ENCODE data around the gene SHPK. TPM values are rescaled to one million over a fixed set of nuclear protein-coding genes. Genes with fewer than 3 reads are reported as not detected.

SHPK gene
- total and polyA plus RNA-seq, 9 of the 15 experiments (the other 6 are each of a cell fraction or from before 2014, with no cell fraction given): 2.5 to 16.3 (median 11.8) TPM

DNA sequence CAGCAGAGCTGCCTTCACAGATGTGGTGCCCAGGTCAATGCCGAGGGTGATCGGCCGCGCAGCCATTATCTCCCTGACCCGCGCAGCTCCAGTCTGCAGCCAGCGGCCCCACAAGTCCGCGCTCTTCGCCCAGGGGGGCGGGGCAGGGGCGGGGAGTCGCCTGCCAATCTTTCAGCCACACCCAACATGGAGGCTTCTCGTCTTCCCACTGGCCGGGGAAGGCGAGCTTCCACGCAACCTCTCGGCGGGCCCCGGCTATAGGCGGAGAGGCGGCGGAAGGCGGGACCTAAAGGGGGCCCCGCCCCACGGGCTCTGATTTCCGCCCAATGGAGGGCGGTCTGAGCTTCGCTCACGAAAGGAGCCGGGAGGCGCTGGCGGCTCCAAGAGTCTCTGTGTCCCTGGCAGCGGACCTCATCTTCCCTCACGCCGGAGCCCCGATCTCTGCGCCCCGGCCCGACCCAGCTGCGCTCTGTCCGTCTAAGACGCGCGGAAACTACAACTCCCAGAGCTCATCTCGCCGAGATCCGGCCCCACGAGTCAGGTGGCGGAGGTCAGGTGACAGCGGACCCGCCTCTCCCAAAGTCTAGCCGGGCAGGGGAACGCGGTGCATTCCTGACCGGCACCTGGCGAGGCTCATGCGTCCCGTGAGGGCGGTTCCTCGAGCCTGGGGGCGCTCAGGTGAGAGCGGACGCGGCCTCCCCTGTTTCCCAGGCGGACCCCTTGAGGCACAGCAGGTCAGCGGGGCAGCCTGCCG is at the start of gene SHPK, which contains the start of gene CTNS (continued):
- TF ChIP-seq, protein P1, sequence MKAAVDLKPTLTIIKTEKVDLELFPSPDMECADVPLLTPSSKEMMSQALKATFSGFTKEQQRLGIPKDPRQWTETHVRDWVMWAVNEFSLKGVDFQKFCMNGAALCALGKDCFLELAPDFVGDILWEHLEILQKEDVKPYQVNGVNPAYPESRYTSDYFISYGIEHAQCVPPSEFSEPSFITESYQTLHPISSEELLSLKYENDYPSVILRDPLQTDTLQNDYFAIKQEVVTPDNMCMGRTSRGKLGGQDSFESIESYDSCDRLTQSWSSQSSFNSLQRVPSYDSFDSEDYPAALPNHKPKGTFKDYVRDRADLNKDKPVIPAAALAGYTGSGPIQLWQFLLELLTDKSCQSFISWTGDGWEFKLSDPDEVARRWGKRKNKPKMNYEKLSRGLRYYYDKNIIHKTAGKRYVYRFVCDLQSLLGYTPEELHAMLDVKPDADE (conservative IDR thresholded peaks at IDR 0.05; ENCODE audit: control insufficient read depth, low read depth, low read length): peak; percentile 98
- TF ChIP-seq NR3C1 (CRISPR knock-in tag; IDR thresholded peaks at IDR 0.05) (no peak), TAF15 (IDR thresholded peaks at IDR 0.05; ENCODE audit: low read depth, low read length) (no peak), STAT5A (IDR thresholded peaks at IDR 0.05; ENCODE audit: borderline replicate concordance, low read length) (no peak), GABPA (tag; conservative IDR thresholded peaks at IDR 0.05; ENCODE audit: low read depth) (peak; percentile 93), MCM2 (IDR thresholded peaks at IDR 0.05; ENCODE audit: low read depth) (no peak), PHTF2 (CRISPR knock-in tag; IDR thresholded peaks at IDR 0.05) (no peak), TSC22D4 (tag; IDR thresholded peaks at IDR 0.05) (no peak), ETV5 (CRISPR knock-in tag; IDR thresholded peaks at IDR 0.05; ENCODE audit: low read depth) (peak; percentile 62), ZNF764 (CRISPR knock-in tag; IDR thresholded peaks at IDR 0.05; ENCODE audit: low read depth) (no peak), MIER1 (IDR thresholded peaks at IDR 0.05; ENCODE audit: low read depth) (no peak), RBM17 (IDR thresholded peaks at IDR 0.05; ENCODE audit: borderline replicate concordance, low read depth, low read length) (no peak), EP400 (IDR thresholded peaks at IDR 0.05) (peak; percentile 32; the same call in 1 of the 2 replicates), TEAD1 (CRISPR knock-in tag; IDR thresholded peaks at IDR 0.05) (peak in 1 of 2 experiments; percentile 77; a peak in 1 of 4 replicates), ZNF785 (CRISPR knock-in tag; IDR thresholded peaks at IDR 0.05) (no peak), ZC3H4 (CRISPR knock-in tag; IDR thresholded peaks at IDR 0.05; ENCODE audit: borderline replicate concordance) (no peak), RBM15 (IDR thresholded peaks at IDR 0.05; ENCODE audit: insufficient read depth, low read length) (no peak), CBFA2T2 (conservative IDR thresholded peaks at IDR 0.05) (peak; percentile 93), RBBP5 (IDR thresholded peaks at IDR 0.05; ENCODE audit: borderline replicate concordance, insufficient read depth, low read length, poor library complexity, severe bottlenecking) (peak; percentile 22)
- TF ChIP-seq, protein P2, sequence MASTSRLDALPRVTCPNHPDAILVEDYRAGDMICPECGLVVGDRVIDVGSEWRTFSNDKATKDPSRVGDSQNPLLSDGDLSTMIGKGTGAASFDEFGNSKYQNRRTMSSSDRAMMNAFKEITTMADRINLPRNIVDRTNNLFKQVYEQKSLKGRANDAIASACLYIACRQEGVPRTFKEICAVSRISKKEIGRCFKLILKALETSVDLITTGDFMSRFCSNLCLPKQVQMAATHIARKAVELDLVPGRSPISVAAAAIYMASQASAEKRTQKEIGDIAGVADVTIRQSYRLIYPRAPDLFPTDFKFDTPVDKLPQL (IDR thresholded peaks at IDR 0.05; ENCODE audit: extremely low read depth, insufficient read length): no peak
- TF ChIP-seq, protein P3, sequence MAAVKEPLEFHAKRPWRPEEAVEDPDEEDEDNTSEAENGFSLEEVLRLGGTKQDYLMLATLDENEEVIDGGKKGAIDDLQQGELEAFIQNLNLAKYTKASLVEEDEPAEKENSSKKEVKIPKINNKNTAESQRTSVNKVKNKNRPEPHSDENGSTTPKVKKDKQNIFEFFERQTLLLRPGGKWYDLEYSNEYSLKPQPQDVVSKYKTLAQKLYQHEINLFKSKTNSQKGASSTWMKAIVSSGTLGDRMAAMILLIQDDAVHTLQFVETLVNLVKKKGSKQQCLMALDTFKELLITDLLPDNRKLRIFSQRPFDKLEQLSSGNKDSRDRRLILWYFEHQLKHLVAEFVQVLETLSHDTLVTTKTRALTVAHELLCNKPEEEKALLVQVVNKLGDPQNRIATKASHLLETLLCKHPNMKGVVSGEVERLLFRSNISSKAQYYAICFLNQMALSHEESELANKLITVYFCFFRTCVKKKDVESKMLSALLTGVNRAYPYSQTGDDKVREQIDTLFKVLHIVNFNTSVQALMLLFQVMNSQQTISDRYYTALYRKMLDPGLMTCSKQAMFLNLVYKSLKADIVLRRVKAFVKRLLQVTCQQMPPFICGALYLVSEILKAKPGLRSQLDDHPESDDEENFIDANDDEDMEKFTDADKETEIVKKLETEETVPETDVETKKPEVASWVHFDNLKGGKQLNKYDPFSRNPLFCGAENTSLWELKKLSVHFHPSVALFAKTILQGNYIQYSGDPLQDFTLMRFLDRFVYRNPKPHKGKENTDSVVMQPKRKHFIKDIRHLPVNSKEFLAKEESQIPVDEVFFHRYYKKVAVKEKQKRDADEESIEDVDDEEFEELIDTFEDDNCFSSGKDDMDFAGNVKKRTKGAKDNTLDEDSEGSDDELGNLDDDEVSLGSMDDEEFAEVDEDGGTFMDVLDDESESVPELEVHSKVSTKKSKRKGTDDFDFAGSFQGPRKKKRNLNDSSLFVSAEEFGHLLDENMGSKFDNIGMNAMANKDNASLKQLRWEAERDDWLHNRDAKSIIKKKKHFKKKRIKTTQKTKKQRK (IDR thresholded peaks at IDR 0.05; ENCODE audit: borderline replicate concordance, low read depth, low read length): no peak
- TF ChIP-seq, protein P4, sequence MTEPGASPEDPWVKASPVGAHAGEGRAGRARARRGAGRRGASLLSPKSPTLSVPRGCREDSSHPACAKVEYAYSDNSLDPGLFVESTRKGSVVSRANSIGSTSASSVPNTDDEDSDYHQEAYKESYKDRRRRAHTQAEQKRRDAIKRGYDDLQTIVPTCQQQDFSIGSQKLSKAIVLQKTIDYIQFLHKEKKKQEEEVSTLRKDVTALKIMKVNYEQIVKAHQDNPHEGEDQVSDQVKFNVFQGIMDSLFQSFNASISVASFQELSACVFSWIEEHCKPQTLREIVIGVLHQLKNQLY (CRISPR knock-in tag; conservative IDR thresholded peaks at IDR 0.05): no peak

Data from K562 (cell line).